Choroid plexus epithelial cell (primary cell): ENCODE data around the gene HIGD1A.

Experiments
- DNase-seq: peaks from one replicate; pipeline ENCODE4 v3.0.0-alpha.2; 2010; ENCODE audit warnings: low read depth
- H3K4me3 ChIP-seq: 2 replicates; pipeline ENCODE4 v1.5.1; 2011; ENCODE audit warnings: low read depth, mild to moderate bottlenecking, control low read depth, low read length, moderate library complexity
- TF ChIP-seq, protein P1 (sequence below): conservative IDR thresholded peaks from 2 replicates; pipeline ENCODE4 v1.5.1; 2011; ENCODE audit warnings: low read depth, mild to moderate bottlenecking, control low read depth, inconsistent platforms, low read length, moderate library complexity

Gene HIGD1A

DNA sequence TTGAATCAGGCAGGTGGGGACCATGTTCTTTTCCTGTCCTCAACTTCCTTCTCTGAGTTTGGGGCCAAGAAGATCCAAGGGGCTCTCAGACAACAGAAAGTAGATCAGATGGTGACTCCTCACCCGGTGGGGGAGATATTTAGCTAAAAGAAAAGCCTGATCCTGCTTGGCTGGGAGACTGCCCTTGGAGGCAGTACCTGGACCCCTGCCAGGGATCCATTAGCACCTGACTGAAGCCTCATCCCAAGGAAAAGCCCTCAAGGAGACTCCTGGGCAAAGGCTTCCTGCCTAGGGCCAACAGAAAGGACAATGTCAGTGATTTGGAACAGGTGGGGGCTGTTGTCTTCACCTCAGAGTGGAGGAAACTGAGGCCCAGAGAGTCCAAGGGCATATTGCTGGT is 68.2 kb downstream of the HIGD1A start:
- H3K4me3 ChIP-seq, result no peak overlapping the region
- TF ChIP-seq, protein P1, sequence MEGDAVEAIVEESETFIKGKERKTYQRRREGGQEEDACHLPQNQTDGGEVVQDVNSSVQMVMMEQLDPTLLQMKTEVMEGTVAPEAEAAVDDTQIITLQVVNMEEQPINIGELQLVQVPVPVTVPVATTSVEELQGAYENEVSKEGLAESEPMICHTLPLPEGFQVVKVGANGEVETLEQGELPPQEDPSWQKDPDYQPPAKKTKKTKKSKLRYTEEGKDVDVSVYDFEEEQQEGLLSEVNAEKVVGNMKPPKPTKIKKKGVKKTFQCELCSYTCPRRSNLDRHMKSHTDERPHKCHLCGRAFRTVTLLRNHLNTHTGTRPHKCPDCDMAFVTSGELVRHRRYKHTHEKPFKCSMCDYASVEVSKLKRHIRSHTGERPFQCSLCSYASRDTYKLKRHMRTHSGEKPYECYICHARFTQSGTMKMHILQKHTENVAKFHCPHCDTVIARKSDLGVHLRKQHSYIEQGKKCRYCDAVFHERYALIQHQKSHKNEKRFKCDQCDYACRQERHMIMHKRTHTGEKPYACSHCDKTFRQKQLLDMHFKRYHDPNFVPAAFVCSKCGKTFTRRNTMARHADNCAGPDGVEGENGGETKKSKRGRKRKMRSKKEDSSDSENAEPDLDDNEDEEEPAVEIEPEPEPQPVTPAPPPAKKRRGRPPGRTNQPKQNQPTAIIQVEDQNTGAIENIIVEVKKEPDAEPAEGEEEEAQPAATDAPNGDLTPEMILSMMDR, result no peak
- no peak for DNase-seq

- no peak overlapping the region for H3K4me3 ChIP-seq
- TF ChIP-seq, protein P1, result no peak
- DNase-seq, result no peak
Observed at GRCh38 chr3:42735615-42736014, 68.7 kb downstream of the HIGD1A start.

DNA sequence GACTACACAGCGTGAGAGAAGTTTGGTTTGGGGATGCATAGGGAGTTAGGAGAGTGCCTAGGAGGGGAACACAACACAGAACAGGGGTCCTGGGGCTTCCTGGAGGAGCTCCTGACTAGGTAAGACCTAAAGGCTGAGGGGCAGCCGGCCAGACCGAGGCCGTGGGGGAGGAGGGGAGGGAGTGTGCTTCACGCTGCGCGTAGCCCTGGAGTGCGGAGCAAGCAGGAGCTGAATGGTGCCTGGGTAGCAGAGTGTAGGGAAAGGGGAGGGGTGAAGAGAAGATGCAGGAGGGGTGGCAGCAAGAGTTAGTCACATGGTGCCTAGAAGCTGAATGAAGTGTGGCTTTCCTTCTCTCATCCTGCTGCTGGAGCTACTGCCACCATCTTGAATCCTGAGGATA is 69.3 kb downstream of the HIGD1A start:
- no peak overlapping the region for H3K4me3 ChIP-seq
- no peak for DNase-seq
- TF ChIP-seq, protein P1, result no peak

GRCh38 chr3:42734263-42734860 is 69.9 kb downstream of the HIGD1A start:
- TF ChIP-seq, protein P1, result no peak
- DNase-seq, result no peak
- H3K4me3 ChIP-seq, result no peak overlapping the region

GRCh38 chr3:42733501-42734262 is 70.6 kb downstream of the HIGD1A start:
- TF ChIP-seq, protein P1, result no peak
- no peak for DNase-seq
- H3K4me3 ChIP-seq, result no peak overlapping the region
